NT2/D1 (cell line): Measurements from ENCODE around the gene GSE1.

ENCODE experiments used
- YY1 ChIP-seq: IDR thresholded peaks from 2 replicates; pipeline ENCODE4 v1.6.1; 2011; ENCODE audit not compliant: insufficient read length, insufficient read depth
- ZNF274 ChIP-seq: IDR thresholded peaks from 2 replicates; pipeline ENCODE4 v1.6.1; 2011; ENCODE audit warnings: mild to moderate bottlenecking, low read depth, low read length

DNA sequence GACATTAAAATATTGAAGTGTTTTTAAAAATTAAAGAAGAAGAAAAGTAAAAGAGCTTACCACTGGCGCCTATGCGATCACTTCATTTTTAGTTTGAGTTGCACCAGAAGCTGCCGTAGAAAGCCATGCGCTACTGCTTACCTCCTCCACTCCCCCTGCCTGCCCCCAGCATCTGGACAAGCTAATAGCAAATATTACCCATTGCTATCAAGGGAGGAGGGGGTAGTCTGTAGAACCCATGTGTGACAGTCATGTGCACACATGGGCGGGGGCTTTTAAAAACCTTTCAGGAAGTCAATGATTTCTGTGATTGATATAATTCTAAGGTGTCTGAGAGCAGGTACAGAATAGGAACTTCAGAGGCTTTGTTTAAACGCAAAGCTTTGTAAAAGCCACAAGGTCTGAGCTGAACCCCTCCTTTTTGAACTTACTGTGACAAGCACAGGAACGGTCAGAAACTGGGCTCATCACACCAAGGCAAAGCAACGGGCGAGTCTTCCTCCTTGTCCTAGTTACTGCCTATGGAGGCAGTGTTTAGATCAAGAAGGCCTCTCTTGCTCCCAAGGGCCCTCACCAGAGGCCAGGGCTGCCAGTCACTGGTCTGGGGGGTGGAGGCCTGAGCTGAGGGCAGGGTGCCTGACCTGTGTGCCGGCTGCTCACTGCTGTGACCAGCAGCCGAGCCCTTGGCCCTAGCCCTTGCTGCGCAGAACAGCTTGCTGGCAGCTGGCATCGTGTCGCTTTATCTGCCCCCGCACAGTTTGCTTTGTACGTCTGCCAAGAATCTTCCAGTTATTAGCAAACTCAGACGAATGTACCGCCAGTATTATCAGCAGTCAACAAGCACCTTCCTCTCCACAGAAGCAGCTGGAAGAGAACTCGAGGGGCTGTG, 60.7 kb downstream of the GSE1 start:
- TF ChIP-seq YY1: no peak
- TF ChIP-seq ZNF274: no peak
